Subcutaneous abdominal adipose tissue (tissue), 5 donors: Measurements from ENCODE around the gene RRAD.

ENCODE experiments used
- H3K27ac ChIP-seq: one replicate; pipeline ENCODE4 v1.7.0; 2013; ENCODE audit warnings: low read depth, mild to moderate bottlenecking, inconsistent platforms, low read length, moderate library complexity
- H3K27me3 ChIP-seq, 5 donors: one replicate each; pipeline ENCODE4 v1.7.0; 2013; ENCODE audit warnings: low read length in 5 of 5, inconsistent platforms in 1 of 5; ENCODE audit not compliant: control insufficient read depth in 5 of 5, insufficient read depth in 4 of 5
- H3K36me3 ChIP-seq, 5 donors: one replicate each; pipeline ENCODE4 v1.7.0; 2013; ENCODE audit warnings: low read length in 5 of 5; ENCODE audit not compliant: control insufficient read depth in 5 of 5, insufficient read depth in 5 of 5
- H3K4me1 ChIP-seq, 5 donors: one replicate each; pipeline ENCODE4 v1.7.0; 2013; ENCODE audit warnings: low read length in 5 of 5, mild to moderate bottlenecking in 3 of 5, moderate library complexity in 1 of 5; ENCODE audit not compliant: control insufficient read depth in 5 of 5, insufficient read depth in 5 of 5
- H3K4me3 ChIP-seq, 5 donors: one replicate each; pipeline ENCODE4 v1.7.0; 2013; ENCODE audit warnings: low read length in 5 of 5, low read depth in 1 of 5
- H3K9ac ChIP-seq, 5 donors: one replicate each; pipeline ENCODE4 v1.7.0; 2013; ENCODE audit warnings: low read length in 5 of 5, mild to moderate bottlenecking in 4 of 5, moderate library complexity in 3 of 5
- H3K9me3 ChIP-seq, 5 donors: one replicate each; pipeline ENCODE4 v1.7.0; 2013; ENCODE audit warnings: low read length in 5 of 5; ENCODE audit not compliant: control insufficient read depth in 5 of 5
- donor health status: healthy.
- donor health status: healthy.
- donor health status: healthy.
- donor health status: healthy.
- donor health status: healthy.

Gene RRAD

DNA sequence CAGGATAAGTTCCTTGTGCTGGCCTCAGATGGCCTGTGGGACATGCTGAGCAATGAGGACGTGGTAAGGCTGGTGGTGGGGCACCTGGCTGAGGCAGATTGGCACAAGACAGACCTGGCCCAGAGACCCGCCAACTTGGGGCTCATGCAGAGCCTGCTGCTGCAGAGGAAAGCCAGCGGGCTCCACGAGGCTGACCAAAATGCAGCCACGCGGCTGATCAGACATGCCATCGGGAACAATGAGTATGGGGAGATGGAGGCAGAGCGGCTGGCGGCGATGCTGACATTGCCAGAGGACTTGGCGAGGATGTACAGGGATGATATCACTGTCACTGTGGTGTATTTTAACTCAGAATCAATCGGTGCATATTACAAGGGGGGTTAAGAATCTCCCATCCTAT is 39.8 kb downstream of the RRAD start:
- Histone ChIP-seq H3K27me3 (no peaks in the 10 kb centered on the region), H3K9me3 (no peaks in the 10 kb centered on the region), H3K27ac (no peak overlapping the region), H3K4me1 (peaks cover 0 to 44% (median 16%) of the 10 kb centered on the region in 5 donors), H3K36me3 (peaks cover 9 to 25% (median 24%) of the 10 kb centered on the region in 5 donors), H3K4me3 (no peak overlapping the region), H3K9ac (peak overlapping the region in 2 of 5 donors; percentile 18 to 41)

DNA sequence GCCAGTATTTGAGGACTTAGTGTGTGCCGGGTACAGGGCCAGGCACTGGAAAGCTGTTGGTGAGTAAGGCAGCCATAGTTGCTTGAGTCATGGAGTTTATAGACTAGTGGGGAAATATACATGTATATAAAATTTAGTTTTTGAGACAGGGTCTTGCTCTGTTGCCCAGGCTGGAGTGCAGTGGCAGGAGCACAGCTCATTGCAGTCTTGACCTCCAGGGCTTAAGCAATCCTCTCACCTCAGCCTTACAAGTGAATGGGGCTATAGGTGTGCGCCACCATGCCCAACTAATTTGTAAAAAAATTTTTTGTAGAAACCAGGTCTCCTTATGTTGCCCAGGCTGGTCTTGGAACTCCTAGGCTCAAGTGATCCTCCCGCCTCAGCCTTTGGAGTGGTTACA is 42.6 kb downstream of the RRAD start:
- peak overlapping the region; percentile 74 for H3K27ac ChIP-seq
- H3K27me3 ChIP-seq, result no peaks in the 10 kb centered on the region
- H3K9ac ChIP-seq, result no peak overlapping the region
- no peaks in the 10 kb centered on the region for H3K9me3 ChIP-seq
- H3K36me3 ChIP-seq, result peaks cover 9 to 25% (median 22%) of the 10 kb centered on the region in 5 donors
- no peak overlapping the region for H3K4me3 ChIP-seq
- peaks cover 0 to 56% (median 26%) of the 10 kb centered on the region in 5 donors for H3K4me1 ChIP-seq

DNA sequence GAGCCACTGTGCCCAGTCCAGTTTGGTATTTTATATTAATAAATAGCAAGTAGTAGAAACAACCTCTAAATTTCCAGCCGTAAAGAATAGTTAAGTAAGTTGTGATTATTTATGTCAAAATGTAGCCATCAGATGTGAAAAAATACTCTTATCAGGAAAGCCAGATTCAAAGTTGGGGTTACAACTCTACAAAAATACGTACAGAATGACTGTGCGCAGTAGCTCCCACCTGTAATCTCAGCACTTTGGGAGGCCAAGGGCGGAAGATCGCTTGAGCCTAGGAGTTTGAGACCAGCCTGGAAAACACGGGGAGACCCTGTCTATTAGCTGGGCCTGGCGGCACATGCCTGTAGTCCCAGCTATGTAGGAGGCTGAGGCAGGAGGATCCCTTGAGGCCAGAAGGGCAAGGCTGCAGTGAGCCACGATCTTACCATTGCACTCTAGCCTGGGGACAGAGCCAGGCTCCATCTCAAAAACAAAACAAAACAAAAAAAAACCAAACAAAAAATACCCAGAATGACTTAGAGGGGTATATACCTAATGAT is 43.3 kb downstream of the RRAD start:
- Histone ChIP-seq H3K27me3 (no peaks in the 10 kb centered on the region), H3K9ac (peak overlapping the region in 1 of 5 donors; percentile 86), H3K4me1 (peaks cover 0 to 56% (median 26%) of the 10 kb centered on the region in 5 donors), H3K27ac (peak overlapping the region; percentile 74), H3K4me3 (peak overlapping the region in 4 of 5 donors; percentile 50 to 97 (median 82)), H3K9me3 (no peaks in the 10 kb centered on the region), H3K36me3 (peaks cover 6 to 24% (median 22%) of the 10 kb centered on the region in 5 donors)

DNA sequence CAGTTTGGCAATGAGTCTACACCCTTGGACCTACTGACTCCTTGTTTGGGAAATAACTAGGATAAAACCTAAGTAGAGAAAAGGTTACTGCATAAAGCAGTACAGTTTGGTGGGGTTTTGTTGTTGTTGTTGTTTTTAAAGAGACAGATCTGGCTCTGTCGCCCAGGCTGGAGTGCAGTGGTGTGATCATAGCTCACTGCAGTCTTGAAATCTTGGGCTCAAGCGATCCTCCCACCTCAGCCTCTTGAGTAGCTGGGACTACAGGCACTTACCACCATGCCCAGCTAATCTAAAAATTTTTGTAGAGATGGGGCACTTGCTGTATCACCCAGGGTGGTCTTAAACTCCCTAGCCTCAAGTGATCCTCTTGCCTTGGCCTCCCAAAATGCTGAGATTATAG is 43.8 kb downstream of the RRAD start:
- Histone ChIP-seq H3K36me3 (peaks cover 2 to 20% (median 19%) of the 10 kb centered on the region in 5 donors), H3K9me3 (no peaks in the 10 kb centered on the region), H3K4me1 (peaks cover 0 to 53% (median 26%) of the 10 kb centered on the region in 5 donors), H3K27me3 (no peaks in the 10 kb centered on the region), H3K9ac (peak overlapping the region in 3 of 5 donors; percentile 3 to 86 (median 63)), H3K27ac (peak overlapping the region; percentile 74), H3K4me3 (peak overlapping the region; percentile 50 to 97 (median 91))

DNA sequence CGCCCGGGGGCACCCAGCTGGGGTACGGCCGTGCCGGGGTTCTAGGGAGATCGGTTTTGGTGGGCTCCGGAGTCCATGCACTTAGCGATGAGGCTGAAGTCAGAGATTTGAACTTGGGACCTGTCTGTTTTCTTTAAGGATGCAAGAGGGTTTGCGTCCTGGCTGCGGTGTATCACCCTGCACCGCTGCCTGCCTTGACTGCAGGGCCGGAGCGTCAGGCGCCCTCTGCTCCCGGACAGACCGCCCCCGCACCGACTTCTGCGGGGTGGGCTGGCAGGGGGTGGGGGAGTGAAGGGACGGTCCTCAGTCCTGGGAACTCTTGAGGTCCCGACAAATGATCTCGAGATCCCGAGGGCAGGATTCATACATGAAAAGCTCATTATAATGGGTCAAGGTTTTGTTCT is 44.3 kb downstream of the RRAD start:
- Histone ChIP-seq H3K9ac (peak overlapping the region in 4 of 5 donors; percentile 86 to 95 (median 88)), H3K4me1 (peaks cover 0 to 48% (median 23%) of the 10 kb centered on the region in 5 donors), H3K36me3 (peaks cover 0 to 18% (median 16%) of the 10 kb centered on the region in 5 donors), H3K27me3 (no peaks in the 10 kb centered on the region), H3K9me3 (no peaks in the 10 kb centered on the region), H3K4me3 (peak overlapping the region; percentile 67 to 97 (median 91)), H3K27ac (peak overlapping the region; percentile 76)

DNA sequence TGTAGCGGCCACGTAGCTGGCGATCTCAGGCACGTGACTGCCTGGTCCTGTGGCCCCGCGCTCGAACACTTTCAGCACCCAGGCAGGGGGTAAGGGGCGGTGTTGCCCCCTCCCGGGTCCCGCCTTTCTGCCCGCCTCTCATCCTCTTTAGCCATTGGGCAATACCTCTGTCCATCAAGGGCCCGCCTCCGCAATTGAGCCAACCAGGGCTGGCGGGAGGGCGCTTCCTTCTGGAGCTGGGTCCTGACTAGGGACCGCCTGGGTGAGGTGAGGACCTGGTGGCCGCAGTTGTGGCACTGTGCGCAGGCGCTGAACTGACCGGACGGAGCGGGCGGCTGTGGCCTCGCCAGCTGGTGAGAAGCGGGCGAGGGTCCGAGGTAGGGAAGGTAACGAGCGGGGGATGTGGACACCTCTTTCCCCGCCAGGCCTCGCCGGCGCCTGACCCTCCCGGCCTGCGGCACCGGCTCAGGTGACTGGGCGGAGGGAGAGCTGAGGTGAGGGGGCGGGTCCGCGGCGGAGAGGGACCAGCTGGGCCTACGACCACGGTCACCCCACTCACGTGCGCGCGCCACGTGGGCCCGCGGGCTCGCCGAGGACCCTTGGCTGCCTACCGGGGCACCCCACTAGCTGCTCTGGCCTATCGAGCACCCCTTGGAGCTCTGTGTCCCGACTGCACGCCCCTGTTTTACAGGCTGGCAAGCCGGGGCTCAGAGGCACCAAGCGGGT is 44.9 kb downstream of the RRAD start, which contains the start of gene PDP2:
PDP2 (plus strand) TSS at position 228 of the 726 bp plus-strand sequence. CDS start 3,770 bp downstream, outside the sequence.
- no peaks in the 10 kb centered on the region for H3K27me3 ChIP-seq
- peak within 1 kb of the TSS; percentile 67 to 97 (median 91) for H3K4me3 ChIP-seq
- peak within 1 kb of the TSS; percentile 76 for H3K27ac ChIP-seq
- no peaks in the 10 kb centered on the region for H3K9me3 ChIP-seq
- peaks cover 0 to 14% (median 14%) of the 10 kb centered on the region in 5 donors for H3K36me3 ChIP-seq
- peaks cover 0 to 42% (median 18%) of the 10 kb centered on the region in 5 donors for H3K4me1 ChIP-seq
- H3K9ac ChIP-seq, result peak within 1 kb of the TSS; percentile 63 to 95 (median 86)

DNA sequence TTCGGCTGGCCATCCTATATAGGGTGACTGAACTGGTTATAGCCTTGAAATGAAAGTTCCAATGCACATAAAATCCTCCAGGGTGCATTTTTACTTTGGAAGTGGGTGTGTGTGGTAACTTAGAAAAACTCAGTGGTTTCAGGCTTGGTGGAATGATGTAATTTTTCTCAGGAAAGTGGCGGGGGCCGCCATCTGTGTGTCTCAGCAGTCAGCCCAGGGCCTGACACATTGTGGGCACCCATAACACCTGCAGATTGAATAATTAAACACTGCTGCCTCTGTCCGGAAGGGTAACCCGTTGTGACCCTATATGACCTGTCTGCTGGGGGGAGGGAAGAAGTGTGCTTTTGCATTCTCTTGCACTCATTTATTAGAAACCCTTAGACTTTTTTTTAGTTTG is 47.3 kb downstream of the RRAD start:
- no peak overlapping the region for H3K4me3 ChIP-seq

DNA sequence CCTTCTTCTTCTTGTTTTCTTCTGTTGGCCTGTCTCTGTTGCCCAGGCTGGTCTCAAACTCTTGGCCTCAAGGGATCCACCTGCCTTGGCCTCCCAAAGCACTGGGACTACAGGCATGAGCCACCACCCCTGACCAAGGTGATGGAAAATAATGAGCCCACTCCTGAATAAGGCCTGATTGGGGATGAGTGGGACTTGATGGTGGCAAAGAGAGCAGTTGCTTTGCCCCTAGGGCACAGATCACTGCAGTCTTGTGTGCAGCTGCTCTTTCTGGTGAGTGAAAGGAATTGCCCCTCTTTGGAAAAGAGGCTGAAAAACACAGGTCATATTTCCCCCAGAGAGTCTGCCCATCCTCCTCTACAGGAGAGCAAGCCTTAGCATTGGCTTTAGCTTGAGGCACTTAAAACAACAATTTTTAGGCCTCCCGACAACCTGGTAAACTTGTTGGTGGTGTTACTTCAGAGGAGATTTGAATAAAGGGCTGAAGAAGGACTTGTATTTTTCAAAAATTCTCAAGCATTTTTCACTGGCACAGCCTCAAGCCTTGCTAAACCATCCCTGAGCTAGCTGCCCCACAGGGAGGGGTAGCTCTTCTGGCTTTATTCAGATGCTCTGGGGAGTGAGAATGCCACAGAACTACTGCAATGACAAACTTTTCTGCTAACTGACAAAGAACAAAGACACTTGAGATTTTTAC is 51.1 kb downstream of the RRAD start:
- Histone ChIP-seq H3K36me3 (no peaks in the 10 kb centered on the region), H3K27ac (no peak overlapping the region), H3K9me3 (no peaks in the 10 kb centered on the region), H3K4me3 (no peak overlapping the region), H3K9ac (no peak overlapping the region), H3K4me1 (peaks cover 0 to 22% (median 18%) of the 10 kb centered on the region in 5 donors), H3K27me3 (no peaks in the 10 kb centered on the region)

More for the DNA sequence above, 47.3 kb downstream of the RRAD start:
- no peaks in the 10 kb centered on the region for H3K9me3 ChIP-seq
- no peaks in the 10 kb centered on the region for H3K36me3 ChIP-seq
- no peaks in the 10 kb centered on the region for H3K27me3 ChIP-seq
- H3K9ac ChIP-seq, result no peak overlapping the region
- no peak overlapping the region for H3K27ac ChIP-seq
- peaks cover 0 to 43% (median 26%) of the 10 kb centered on the region in 5 donors for H3K4me1 ChIP-seq

DNA sequence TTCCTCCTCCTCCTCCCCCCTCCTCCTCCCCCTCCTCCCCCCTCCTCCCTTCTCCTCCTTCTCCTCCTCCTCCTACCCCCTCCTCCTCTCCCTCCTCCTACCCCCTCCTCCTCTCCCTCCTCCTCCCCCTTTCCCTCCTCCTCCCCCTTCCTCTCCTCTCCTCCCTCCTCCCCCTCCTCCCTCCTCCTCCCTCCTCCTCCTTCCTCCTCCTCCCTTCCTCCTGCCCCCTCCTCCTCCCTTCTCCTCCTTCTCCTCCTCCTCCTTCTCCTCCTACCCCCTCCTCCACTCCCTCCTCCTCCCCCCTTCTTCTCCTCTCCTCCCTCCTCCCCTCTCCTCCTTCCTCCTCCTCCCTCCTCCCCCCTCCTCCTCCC is 51.7 kb downstream of the RRAD start:
- Histone ChIP-seq H3K4me1 (peaks cover 0 to 22% (median 18%) of the 10 kb centered on the region in 5 donors), H3K36me3 (no peaks in the 10 kb centered on the region), H3K4me3 (peak overlapping the region in 1 of 5 donors; percentile 42), H3K27me3 (no peaks in the 10 kb centered on the region), H3K9me3 (no peaks in the 10 kb centered on the region), H3K27ac (no peak overlapping the region), H3K9ac (no peak overlapping the region)
